GM23338 (cell line): Measurements from ENCODE around the gene CLASP2. TPM values are rescaled to one million over a fixed set of nuclear protein-coding genes. Genes with fewer than 3 reads are reported as not detected.

ENCODE experiments used
- ATAC-seq: fragments of 200-7000 bp; cut with Tn5 transposase; 3 replicates; pipeline ENCODE4 v1.9.1; 2020
- DNase-seq: peaks from one replicate; pipeline ENCODE4 v3.0.0-alpha.2; 2015; ENCODE audit warnings: low spot score
- H2AFZ ChIP-seq: fragments of 200-600 bp; sonication (generic); 2 replicates; pipeline ENCODE4 v1.8.0; 2016; ENCODE audit warnings: antibody characterized with exemption, mild to moderate bottlenecking, moderate library complexity
- H3F3A ChIP-seq: fragments of 200-600 bp; sonication (generic); replicated peaks from 2 replicates; pipeline ENCODE4 v1.8.0; 2017; ENCODE audit warnings: antibody characterized with exemption, mixed run types, low read depth
- H3K27ac ChIP-seq: fragments of 200-600 bp; sonication (generic); 2 replicates; pipeline ENCODE4 v1.6.1; 2016; ENCODE audit warnings: low read depth
- H3K27me3 ChIP-seq: fragments of 200-600 bp; sonication (generic); 2 replicates; pipeline ENCODE4 v1.8.0; 2016; ENCODE audit warnings: mild to moderate bottlenecking, mixed run types, moderate library complexity; ENCODE audit not compliant: insufficient read depth
- H3K36me3 ChIP-seq: fragments of 200-600 bp; sonication (generic); 2 replicates; pipeline ENCODE4 v1.8.0; 2016; ENCODE audit warnings: mild to moderate bottlenecking; ENCODE audit not compliant: insufficient read depth
- H3K4me1 ChIP-seq: fragments of 200-600 bp; sonication (generic); 2 replicates; pipeline ENCODE4 v1.8.0; 2016; ENCODE audit warnings: mild to moderate bottlenecking, moderate library complexity; ENCODE audit not compliant: insufficient read depth
- H3K4me2 ChIP-seq: fragments of 200-600 bp; sonication (generic); 2 replicates; pipeline ENCODE4 v1.7.1; 2017; ENCODE audit warnings: mixed run types
- H3K4me3 ChIP-seq: fragments of 200-600 bp; sonication (generic); 2 replicates; pipeline ENCODE4 v1.6.1; 2016; ENCODE audit warnings: mixed run types
- H3K79me2 ChIP-seq: fragments of 200-600 bp; sonication (generic); replicated peaks from 2 replicates; pipeline ENCODE4 v1.8.0; 2017; ENCODE audit warnings: mild to moderate bottlenecking; ENCODE audit not compliant: insufficient read depth
- H3K9me2 ChIP-seq: fragments of 200-600 bp; sonication (generic); 2 replicates; pipeline ENCODE4 v1.8.0; 2017; ENCODE audit not compliant: insufficient read depth
- H4K20me1 ChIP-seq: fragments of 200-600 bp; sonication (generic); replicated peaks from 2 replicates; pipeline ENCODE4 v1.8.0; 2017; ENCODE audit warnings: mild to moderate bottlenecking; ENCODE audit not compliant: insufficient read depth
- H3K27ac Mint-ChIP-seq: 2 replicates; pipeline ENCODE4 v1.8.0; 2020; ENCODE audit warnings: inconsistent platforms, mild to moderate bottlenecking, moderate library complexity, mixed read lengths
- H3K27me3 Mint-ChIP-seq: 3 replicates; pipeline ENCODE4 v1.8.0; 2022; ENCODE audit warnings: low read depth, mild to moderate bottlenecking, moderate library complexity, mixed read lengths, inconsistent platforms; ENCODE audit not compliant: insufficient read depth, poor library complexity
- H3K36me3 Mint-ChIP-seq: 3 replicates; pipeline ENCODE4 v1.8.0; 2021; ENCODE audit warnings: low read depth, mild to moderate bottlenecking, inconsistent platforms, moderate library complexity, mixed read lengths
- H3K4me1 Mint-ChIP-seq: 3 replicates; pipeline ENCODE4 v1.8.0; 2020; ENCODE audit warnings: mild to moderate bottlenecking, inconsistent platforms, mixed read lengths
- H3K4me3 Mint-ChIP-seq: 3 replicates; pipeline ENCODE4 v1.8.0; 2021; ENCODE audit warnings: moderate library complexity, mild to moderate bottlenecking, inconsistent platforms, mixed read lengths
- H3K9me3 Mint-ChIP-seq: 3 replicates; pipeline ENCODE4 v1.8.0; 2020; ENCODE audit warnings: moderate library complexity, mild to moderate bottlenecking, inconsistent platforms, mixed read lengths
- CREB1 ChIP-seq: fragments of 250-450 bp; sonication (Bioruptor Pico); IDR thresholded peaks from 2 replicates; pipeline ENCODE4 v1.5.0; 2020; ENCODE audit warnings: low read depth, mild to moderate bottlenecking, moderate library complexity
- EZH2 ChIP-seq: fragments of 200-600 bp; sonication (generic); IDR thresholded peaks from one replicate; pipeline ENCODE4 v1.8.0; 2017; ENCODE audit warnings: antibody characterized with exemption, mild to moderate bottlenecking, low read depth; ENCODE audit not compliant: unreplicated experiment
- EZH2phosphoT487 ChIP-seq: fragments of 200-600 bp; sonication (generic); IDR thresholded peaks from one replicate; pipeline ENCODE4 v1.8.1; 2018; ENCODE audit warnings: antibody characterized with exemption; ENCODE audit not compliant: unreplicated experiment
- JUNB ChIP-seq: IDR thresholded peaks from one replicate; pipeline ENCODE4 v1.6.1; 2016; ENCODE audit warnings: antibody characterized with exemption; ENCODE audit not compliant: unreplicated experiment
- POLR2AphosphoS5 ChIP-seq: IDR thresholded peaks from 2 replicates; pipeline ENCODE4 v1.6.1; 2016; ENCODE audit warnings: antibody characterized with exemption, low read depth
- STAT1 ChIP-seq: IDR thresholded peaks from one replicate; pipeline ENCODE4 v1.6.1; 2016; ENCODE audit warnings: antibody characterized with exemption; ENCODE audit not compliant: unreplicated experiment
- ZNF114 ChIP-seq: fragments of 250-450 bp; sonication (Bioruptor Pico); IDR thresholded peaks from 2 replicates; pipeline ENCODE4 v1.5.0; 2020; ENCODE audit warnings: mild to moderate bottlenecking, moderate library complexity
- ZNF331 ChIP-seq: fragments of 250-450 bp; sonication (Bioruptor Pico); IDR thresholded peaks from 2 replicates; pipeline ENCODE4 v1.5.0; 2020; ENCODE audit warnings: low read depth, mild to moderate bottlenecking, moderate library complexity
- polyA plus RNA-seq: library from polyadenylated mRNA; unstranded; fragments of >200 nt; fragmentation: Nextera tagmentation; extraction: Ambion mirVana; gene quantifications from 2 replicates; pipeline ENCODE4 v1.2.1, GENCODE V29; 2016
- total RNA-seq: library from RNA; depleted of rRNA; stranded (reverse); fragments of >200 nt; shearing (Covaris generic); gene quantifications from 2 replicates; pipeline ENCODE4 v1.2.3, GENCODE V29; 2014
- TF ChIP-seq, protein P1 (sequence below): IDR thresholded peaks from 2 replicates; pipeline ENCODE4 v1.6.1; 2016; ENCODE audit warnings: antibody characterized with exemption
- TF ChIP-seq, protein P2 (sequence below), 2 experiments: fragments of 200-600 bp in 1 of 2; sonication (generic) in 1 of 2; conservative IDR thresholded peaks; 2 replicates each; pipeline versions ENCODE4 v1.5.1 to v1.6.1; 2016 to 2017; ENCODE audit warnings: antibody characterized with exemption in 2 of 2, low read depth in 2 of 2, mild to moderate bottlenecking in 2 of 2, moderate library complexity in 1 of 2
- TF ChIP-seq, protein P3 (sequence below): IDR thresholded peaks from one replicate; pipeline ENCODE4 v1.6.1; 2018; ENCODE audit warnings: antibody characterized with exemption; ENCODE audit not compliant: unreplicated experiment

Gene CLASP2
- total and polyA plus RNA-seq, 2 experiments from 2014 or later, result 12.8 to 74.6 TPM

DNA sequence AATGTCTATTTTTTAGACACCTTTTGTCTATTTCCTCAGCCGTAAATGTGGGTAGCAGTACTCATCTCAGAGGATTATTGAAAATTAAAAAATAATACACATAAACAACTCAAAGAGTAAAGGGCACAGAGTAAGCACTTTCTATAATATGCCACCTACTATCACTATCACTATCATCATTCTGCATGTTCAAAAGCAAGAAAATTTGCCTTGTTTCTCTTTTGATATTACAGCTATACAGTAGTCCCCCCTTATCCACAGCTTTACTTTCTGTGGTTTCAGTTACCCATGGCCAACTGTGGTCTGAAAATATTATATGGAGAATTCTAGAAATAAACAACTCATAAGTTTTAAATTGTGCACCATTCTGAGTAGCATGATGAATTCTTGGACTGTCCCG is 27.7 kb downstream of the CLASP2 start (continued):
- TF ChIP-seq, protein P1, sequence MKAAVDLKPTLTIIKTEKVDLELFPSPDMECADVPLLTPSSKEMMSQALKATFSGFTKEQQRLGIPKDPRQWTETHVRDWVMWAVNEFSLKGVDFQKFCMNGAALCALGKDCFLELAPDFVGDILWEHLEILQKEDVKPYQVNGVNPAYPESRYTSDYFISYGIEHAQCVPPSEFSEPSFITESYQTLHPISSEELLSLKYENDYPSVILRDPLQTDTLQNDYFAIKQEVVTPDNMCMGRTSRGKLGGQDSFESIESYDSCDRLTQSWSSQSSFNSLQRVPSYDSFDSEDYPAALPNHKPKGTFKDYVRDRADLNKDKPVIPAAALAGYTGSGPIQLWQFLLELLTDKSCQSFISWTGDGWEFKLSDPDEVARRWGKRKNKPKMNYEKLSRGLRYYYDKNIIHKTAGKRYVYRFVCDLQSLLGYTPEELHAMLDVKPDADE, result no peak

DNA sequence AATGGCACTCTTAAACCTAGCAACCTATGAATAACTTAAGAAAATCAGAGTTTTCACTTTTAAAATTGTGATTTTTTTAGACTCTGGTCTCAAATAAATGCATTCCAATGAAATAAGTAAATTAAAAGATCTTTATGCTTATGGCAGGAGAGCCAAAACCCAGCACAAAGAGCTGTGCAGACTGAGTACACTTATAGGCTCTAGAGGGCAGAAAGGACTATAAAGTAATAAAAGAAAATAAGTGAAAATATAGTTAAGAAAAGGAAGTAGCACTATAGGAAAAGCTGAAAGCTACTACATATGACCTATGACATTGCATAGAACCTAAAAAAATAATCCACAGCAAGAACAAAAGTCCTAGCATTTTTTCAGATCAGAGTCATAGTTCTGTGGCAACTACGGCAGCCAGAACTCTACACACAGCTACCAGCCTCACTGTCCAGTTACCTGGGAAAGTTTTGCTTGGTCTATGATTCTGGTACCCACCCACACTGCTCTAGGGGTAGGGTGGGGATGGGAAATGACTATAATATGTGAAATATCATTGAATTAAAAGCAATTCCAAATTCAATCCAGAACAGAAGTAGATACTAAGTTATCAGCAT is 30.5 kb downstream of the CLASP2 start:
- H3K27ac ChIP-seq, result no peak overlapping the region
- peaks cover 12% of the 10 kb centered on the region; the same call in 2 of the 3 replicates for H3K36me3 Mint-ChIP-seq
- no peaks in the 10 kb centered on the region; the same call in 1 of the 2 replicates for H3K36me3 ChIP-seq
- no peaks in the 10 kb centered on the region for H3K4me1 ChIP-seq
- no peak overlapping the region for H3K4me3 ChIP-seq
- TF ChIP-seq ZNF331 (CRISPR knock-in tag) (no peak), EZH2phosphoT487 (no peak), POLR2AphosphoS5 (no peak), EZH2 (no peak), STAT1 (no peak), CREB1 (CRISPR knock-in tag) (no peak)
- TF ChIP-seq, protein P2, sequence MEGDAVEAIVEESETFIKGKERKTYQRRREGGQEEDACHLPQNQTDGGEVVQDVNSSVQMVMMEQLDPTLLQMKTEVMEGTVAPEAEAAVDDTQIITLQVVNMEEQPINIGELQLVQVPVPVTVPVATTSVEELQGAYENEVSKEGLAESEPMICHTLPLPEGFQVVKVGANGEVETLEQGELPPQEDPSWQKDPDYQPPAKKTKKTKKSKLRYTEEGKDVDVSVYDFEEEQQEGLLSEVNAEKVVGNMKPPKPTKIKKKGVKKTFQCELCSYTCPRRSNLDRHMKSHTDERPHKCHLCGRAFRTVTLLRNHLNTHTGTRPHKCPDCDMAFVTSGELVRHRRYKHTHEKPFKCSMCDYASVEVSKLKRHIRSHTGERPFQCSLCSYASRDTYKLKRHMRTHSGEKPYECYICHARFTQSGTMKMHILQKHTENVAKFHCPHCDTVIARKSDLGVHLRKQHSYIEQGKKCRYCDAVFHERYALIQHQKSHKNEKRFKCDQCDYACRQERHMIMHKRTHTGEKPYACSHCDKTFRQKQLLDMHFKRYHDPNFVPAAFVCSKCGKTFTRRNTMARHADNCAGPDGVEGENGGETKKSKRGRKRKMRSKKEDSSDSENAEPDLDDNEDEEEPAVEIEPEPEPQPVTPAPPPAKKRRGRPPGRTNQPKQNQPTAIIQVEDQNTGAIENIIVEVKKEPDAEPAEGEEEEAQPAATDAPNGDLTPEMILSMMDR (conservative IDR thresholded peaks at IDR 0.05; ENCODE audit: low read depth in 2 of 2), result no peak
- TF ChIP-seq, protein P1, result no peak
- H3K4me2 ChIP-seq, result no peak overlapping the region
- H3K4me3 Mint-ChIP-seq, result no peak overlapping the region
- no peaks in the 10 kb centered on the region for H3K27me3 Mint-ChIP-seq
- no peak overlapping the region for H2AFZ ChIP-seq
- peaks cover 17% of the 10 kb centered on the region for H3K79me2 ChIP-seq
- no peaks in the 10 kb centered on the region for H3K9me3 Mint-ChIP-seq
- DNase-seq (no peak), ATAC-seq (no peak)
- no peaks in the 10 kb centered on the region for H3F3A ChIP-seq
- H4K20me1 ChIP-seq, result 0 out of 2 replicates have a peak, but pooled peaks cover 6% of the 10 kb centered on the region
- H3K4me1 Mint-ChIP-seq, result no peaks in the 10 kb centered on the region
- no peaks in the 10 kb centered on the region for H3K9me2 ChIP-seq
- H3K27ac Mint-ChIP-seq, result no peak overlapping the region
- no peaks in the 10 kb centered on the region for H3K27me3 ChIP-seq

DNA sequence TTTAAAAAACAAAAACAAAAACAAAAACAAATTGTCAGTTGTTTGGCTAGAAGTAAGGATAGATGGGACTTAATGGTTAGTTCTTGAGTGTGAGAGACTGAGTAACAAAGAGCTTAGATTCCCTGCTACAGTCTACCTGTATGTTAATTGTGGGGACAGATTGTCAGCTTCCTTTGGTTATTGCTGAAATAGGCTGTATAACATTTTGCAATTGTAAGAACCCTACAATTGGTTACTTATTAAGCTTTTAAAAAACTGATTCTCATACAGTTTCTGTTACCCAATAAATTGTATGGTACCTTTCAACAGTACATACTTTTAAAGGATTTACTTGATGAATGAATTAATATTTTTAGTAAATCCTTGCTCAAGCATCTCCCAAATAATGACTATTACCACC is 35.3 kb downstream of the CLASP2 start:
- H3K27me3 ChIP-seq, result no peaks in the 10 kb centered on the region
- no peak overlapping the region for H3K4me3 ChIP-seq
- peaks cover 4% of the 10 kb centered on the region for H3K36me3 ChIP-seq
- no peak overlapping the region for H3K4me3 Mint-ChIP-seq
- H2AFZ ChIP-seq, result no peak overlapping the region
- no peak overlapping the region for H3K4me2 ChIP-seq
- peaks cover 7% of the 10 kb centered on the region; the same call in 1 of the 3 replicates for H3K9me3 Mint-ChIP-seq
- H3K4me1 Mint-ChIP-seq, result peaks cover 3% of the 10 kb centered on the region; the same call in 2 of the 3 replicates
- no peak for DNase-seq
- H3K27ac Mint-ChIP-seq, result no peak overlapping the region
- no peak overlapping the region for H3K27ac ChIP-seq
- H4K20me1 ChIP-seq, result 0 out of 2 replicates have a peak, but pooled peaks cover 3% of the 10 kb centered on the region
- peaks cover 14% of the 10 kb centered on the region; the same call in 1 of the 2 replicates for H3K79me2 ChIP-seq
- H3K4me1 ChIP-seq, result no peaks in the 10 kb centered on the region
- H3K36me3 Mint-ChIP-seq, result peaks cover 48% of the 10 kb centered on the region
- H3F3A ChIP-seq, result no peaks in the 10 kb centered on the region
- no peak for ATAC-seq
- no peaks in the 10 kb centered on the region for H3K27me3 Mint-ChIP-seq
- H3K9me2 ChIP-seq, result no peaks in the 10 kb centered on the region
- TF ChIP-seq EZH2phosphoT487 (no peak), JUNB (no peak), ZNF331 (CRISPR knock-in tag) (no peak), CREB1 (CRISPR knock-in tag) (no peak), STAT1 (no peak), POLR2AphosphoS5 (no peak), ZNF114 (no peak)
- TF ChIP-seq, protein P3, sequence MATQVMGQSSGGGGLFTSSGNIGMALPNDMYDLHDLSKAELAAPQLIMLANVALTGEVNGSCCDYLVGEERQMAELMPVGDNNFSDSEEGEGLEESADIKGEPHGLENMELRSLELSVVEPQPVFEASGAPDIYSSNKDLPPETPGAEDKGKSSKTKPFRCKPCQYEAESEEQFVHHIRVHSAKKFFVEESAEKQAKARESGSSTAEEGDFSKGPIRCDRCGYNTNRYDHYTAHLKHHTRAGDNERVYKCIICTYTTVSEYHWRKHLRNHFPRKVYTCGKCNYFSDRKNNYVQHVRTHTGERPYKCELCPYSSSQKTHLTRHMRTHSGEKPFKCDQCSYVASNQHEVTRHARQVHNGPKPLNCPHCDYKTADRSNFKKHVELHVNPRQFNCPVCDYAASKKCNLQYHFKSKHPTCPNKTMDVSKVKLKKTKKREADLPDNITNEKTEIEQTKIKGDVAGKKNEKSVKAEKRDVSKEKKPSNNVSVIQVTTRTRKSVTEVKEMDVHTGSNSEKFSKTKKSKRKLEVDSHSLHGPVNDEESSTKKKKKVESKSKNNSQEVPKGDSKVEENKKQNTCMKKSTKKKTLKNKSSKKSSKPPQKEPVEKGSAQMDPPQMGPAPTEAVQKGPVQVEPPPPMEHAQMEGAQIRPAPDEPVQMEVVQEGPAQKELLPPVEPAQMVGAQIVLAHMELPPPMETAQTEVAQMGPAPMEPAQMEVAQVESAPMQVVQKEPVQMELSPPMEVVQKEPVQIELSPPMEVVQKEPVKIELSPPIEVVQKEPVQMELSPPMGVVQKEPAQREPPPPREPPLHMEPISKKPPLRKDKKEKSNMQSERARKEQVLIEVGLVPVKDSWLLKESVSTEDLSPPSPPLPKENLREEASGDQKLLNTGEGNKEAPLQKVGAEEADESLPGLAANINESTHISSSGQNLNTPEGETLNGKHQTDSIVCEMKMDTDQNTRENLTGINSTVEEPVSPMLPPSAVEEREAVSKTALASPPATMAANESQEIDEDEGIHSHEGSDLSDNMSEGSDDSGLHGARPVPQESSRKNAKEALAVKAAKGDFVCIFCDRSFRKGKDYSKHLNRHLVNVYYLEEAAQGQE, result no peak
- TF ChIP-seq, protein P2 (conservative IDR thresholded peaks at IDR 0.05; ENCODE audit: low read depth in 2 of 2), result no peak
